Measurements from ENCODE around the gene RASSF7.
A peak's percentile ranks its signal among the peaks of the same experiment; 100 is the strongest.

The RASSF7 gene

DNA sequence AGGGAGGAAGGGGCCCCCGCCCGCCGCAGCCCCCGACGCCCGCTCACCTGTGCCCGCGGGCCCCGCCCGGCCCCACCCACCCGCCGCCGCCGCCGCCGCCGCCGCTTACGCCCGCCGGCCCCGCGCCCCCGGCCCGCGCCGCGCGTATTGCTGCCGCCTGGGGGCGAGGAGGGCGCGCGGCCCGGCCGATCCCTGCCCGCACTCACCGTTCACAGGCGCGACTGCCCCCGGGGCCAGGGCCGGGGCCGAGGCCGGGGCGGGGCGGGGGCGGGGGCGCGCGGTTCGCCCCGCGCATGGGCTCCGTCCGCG, 25.6 kb upstream of the RASSF7 start:
- Histone ChIP-seq H3K27ac (ENCODE audit: low read length) (no peak overlapping the region), H3K4me3 (ENCODE audit: low read length) (peak overlapping the region; percentile 71; the same call in 1 of the 2 replicates), H3K4me1 (ENCODE audit: insufficient read depth, low read length) (peaks cover 5% of the 10 kb centered on the region; the same call in 1 of the 2 replicates), H3K9me3 (ENCODE audit: insufficient read depth, low read depth, low read length) (no peaks in the 10 kb centered on the region), H3K36me3 (ENCODE audit: insufficient read depth, low read depth, low read length) (peaks cover 18% of the 10 kb centered on the region; the same call in 1 of the 2 replicates), H3K9ac (ENCODE audit: low read depth, low read length) (no peak overlapping the region), H3K27me3 (ENCODE audit: insufficient read depth, low read length) (peaks cover 30% of the 10 kb centered on the region)

DNA sequence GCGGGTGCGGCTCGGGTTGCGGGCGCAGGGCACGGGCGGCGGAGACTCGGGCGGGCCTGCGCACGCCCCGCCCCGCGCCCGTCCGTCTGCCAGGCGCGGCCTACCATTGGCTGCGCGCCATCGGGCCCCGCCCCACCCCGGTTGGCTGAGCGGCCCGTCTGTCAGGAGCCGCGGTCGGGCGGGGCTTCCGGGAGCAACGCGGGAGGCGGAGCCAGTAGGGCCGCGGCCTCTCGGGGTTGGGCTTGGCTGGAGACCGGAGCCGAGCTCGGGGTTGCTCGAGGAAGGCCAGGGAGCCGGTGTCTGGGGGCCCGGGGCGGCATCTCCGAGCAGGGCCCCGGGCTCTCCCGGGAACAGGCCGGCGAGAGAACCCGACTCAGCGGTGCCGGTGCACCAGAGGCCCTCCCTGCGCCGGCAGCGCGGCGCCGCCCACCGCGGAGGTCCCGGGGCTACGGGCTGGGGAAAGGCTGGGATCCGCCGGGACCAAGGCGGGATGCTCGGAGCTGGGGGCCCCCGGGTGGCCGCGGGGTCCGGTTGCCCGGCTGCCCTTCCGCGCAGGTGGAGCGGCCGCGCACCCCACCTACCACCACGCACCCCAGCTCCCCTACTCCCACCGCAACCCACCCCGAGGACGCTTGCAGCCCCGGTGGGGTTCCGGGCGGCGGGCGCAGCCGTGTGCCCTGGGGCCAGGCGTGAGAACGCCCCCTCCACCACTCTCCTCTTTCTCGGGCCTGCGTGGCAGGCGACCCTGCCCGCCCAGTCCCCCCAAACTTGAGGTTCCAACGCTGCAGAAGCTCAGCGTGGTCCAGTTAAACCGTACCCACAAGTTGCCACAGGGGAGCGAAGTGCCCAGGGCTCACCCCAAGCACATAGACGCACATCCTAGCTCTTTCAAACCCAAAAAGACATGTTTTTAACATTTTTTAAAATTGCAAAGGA, 25.0 kb upstream of the RASSF7 start, which contains the start of gene HRAS:
Gene HRAS (minus strand): TSS at position 58 of the 936 bp plus-strand sequence.
- no peak within 1 kb of the TSS for H3K27ac ChIP-seq (ENCODE audit: low read length)
- H3K4me1 ChIP-seq (ENCODE audit: insufficient read depth, low read length), result peaks cover 5% of the 10 kb centered on the region; the same call in 1 of the 2 replicates
- peak within 1 kb of the TSS; percentile 69 for H3K9ac ChIP-seq (ENCODE audit: low read depth, low read length)

DNA sequence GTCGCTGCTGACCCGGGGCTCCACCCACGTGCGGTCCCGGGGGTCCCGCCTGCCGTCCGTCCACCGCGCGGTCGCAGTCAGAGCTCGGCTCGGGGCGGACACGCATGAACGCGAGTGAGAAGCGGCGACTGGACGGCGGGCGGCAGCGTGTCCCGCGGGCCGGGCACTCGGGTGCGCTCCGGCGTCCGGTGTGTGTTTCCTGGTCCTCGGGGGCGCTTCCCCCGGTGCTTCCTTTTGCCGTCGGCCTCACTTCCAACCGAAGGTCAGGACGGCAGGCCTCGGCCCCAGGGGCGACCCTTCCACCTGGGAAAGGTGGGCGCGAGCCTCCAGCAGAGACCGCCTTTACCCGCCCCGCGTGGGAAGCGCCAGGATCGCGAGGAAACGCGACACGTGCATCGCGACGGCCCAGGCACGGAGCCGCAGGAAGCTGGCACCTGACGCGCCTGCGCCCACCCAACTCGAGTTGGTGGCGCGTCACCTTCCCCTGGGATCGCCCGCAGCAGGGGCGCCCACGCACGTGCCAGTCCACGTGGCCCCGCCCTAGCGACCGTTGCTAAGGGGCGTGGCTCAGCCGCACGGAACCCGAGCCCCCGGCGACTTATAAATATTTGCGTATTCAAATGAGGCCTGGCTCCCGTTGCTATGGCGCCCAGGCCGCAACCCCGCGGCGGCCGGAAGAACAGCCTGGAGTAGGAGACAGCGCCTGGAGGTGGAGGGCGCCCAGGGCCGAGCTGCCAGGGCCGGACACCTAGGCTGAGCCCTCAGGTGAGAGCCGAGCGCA, 23.7 kb upstream of the RASSF7 start, which contains the start of gene LRRC56:
Gene LRRC56 (plus strand): TSS at position 687 of the 781 bp plus-strand sequence. CDS start 3,158 bp downstream, outside the sequence.
- H3K9ac ChIP-seq (ENCODE audit: low read depth, low read length), result no peak within 1 kb of the TSS
- H3K27ac ChIP-seq (ENCODE audit: low read length), result no peak within 1 kb of the TSS
- H3K27me3 ChIP-seq (ENCODE audit: insufficient read depth, low read length), result peaks cover 30% of the 10 kb centered on the region
- H3K4me1 ChIP-seq (ENCODE audit: insufficient read depth, low read length), result peaks cover 5% of the 10 kb centered on the region; the same call in 1 of the 2 replicates
- H3K9me3 ChIP-seq (ENCODE audit: insufficient read depth, low read depth, low read length), result no peaks in the 10 kb centered on the region
- H3K4me3 ChIP-seq (ENCODE audit: low read length), result peak within 1 kb of the TSS; percentile 55; the same call in 1 of the 2 replicates
- H3K36me3 ChIP-seq (ENCODE audit: insufficient read depth, low read depth, low read length), result peaks cover 10% of the 10 kb centered on the region; the same call in 1 of the 2 replicates

More for the DNA sequence above, 25.0 kb upstream of the RASSF7 start, which contains the start of gene HRAS:
- Histone ChIP-seq H3K4me3 (ENCODE audit: low read length) (peak within 1 kb of the TSS; percentile 72), H3K36me3 (ENCODE audit: insufficient read depth, low read depth, low read length) (peaks cover 18% of the 10 kb centered on the region; the same call in 1 of the 2 replicates), H3K9me3 (ENCODE audit: insufficient read depth, low read depth, low read length) (no peaks in the 10 kb centered on the region), H3K27me3 (ENCODE audit: insufficient read depth, low read length) (peaks cover 30% of the 10 kb centered on the region)

DNA sequence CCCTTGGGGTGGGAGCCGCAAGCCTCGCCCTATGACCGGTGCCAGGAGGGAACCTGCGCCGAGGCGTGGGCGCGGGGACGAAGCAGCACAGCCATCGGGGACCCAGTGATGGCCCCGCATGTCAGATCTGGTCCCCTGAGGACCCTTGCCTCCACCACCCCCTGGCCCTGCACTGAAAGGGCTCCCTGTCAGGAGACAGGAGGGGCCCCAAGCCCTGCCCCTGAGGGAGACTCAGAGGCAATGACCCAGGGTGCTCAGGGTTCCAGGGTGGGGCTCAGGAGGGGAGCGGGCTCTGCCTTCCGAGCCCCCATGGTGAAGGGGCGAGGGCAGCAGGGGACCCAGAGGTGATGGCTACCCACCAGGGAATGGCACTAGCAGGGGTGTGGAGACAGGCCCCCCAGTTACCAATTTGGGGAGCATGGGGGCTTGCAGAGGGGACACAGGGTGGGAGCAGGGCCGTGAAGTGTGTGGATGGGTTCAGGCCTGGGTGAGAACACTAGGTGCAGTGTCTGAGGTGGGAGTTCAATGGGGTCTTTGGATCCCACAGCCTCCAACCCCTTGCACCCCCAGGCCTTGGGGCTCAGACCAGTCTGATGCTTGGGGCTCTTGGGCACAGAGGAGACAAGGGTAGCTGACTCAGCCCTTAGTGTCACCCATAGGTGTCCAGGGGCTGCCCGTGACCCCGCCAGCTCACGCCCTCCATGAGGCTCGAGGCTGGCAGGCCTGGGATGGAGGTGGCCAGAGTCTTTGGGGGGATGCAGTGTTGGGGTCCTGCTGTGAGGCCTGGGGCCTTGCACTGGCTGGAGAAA, 22.9 kb upstream of the RASSF7 start:
- no peak overlapping the region for H3K27ac ChIP-seq (ENCODE audit: low read length)
- H3K4me1 ChIP-seq (ENCODE audit: insufficient read depth, low read length), result peaks cover 5% of the 10 kb centered on the region; the same call in 1 of the 2 replicates
- H3K9me3 ChIP-seq (ENCODE audit: insufficient read depth, low read depth, low read length), result no peaks in the 10 kb centered on the region
- H3K36me3 ChIP-seq (ENCODE audit: insufficient read depth, low read depth, low read length), result peaks cover 2% of the 10 kb centered on the region; the same call in 1 of the 2 replicates
- H3K9ac ChIP-seq (ENCODE audit: low read depth, low read length), result no peak overlapping the region
- H3K4me3 ChIP-seq (ENCODE audit: low read length), result peak overlapping the region; percentile 55; the same call in 1 of the 2 replicates
- peaks cover 30% of the 10 kb centered on the region for H3K27me3 ChIP-seq (ENCODE audit: insufficient read depth, low read length)

DNA sequence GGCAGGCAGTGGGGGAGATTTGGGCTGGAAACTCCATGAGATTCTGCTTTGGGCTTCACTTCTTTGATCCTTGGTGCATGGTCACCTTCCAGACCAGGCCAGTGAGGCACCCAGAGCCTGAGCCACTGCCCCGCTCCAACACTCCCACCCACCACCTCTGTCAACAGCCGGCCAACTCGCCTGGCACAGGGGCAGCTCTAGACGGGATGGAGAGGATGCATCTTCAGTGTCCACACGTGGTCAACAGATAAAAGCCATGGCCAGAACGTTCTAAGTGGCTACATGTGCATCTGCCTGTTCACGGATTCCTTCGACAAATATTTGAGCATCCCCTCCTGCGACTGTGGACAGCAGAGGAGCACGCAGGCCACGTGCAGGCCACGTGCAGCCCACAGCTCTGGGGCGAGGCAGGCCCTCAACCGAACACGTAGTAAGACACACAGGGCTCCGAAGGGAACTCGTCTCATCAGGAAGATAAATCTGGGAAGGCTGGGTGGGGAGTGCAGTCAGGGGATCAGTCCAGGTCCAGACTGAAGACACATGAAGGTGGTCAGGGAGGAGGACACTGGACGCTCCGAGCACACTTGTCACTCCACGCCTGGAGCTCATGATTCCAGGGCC, 22.2 kb upstream of the RASSF7 start:
- H3K9ac ChIP-seq (ENCODE audit: low read depth, low read length), result no peak overlapping the region
- no peaks in the 10 kb centered on the region for H3K9me3 ChIP-seq (ENCODE audit: insufficient read depth, low read depth, low read length)
- H3K27me3 ChIP-seq (ENCODE audit: insufficient read depth, low read length), result peaks cover 30% of the 10 kb centered on the region
- H3K4me3 ChIP-seq (ENCODE audit: low read length), result no peak overlapping the region
- H3K36me3 ChIP-seq (ENCODE audit: insufficient read depth, low read depth, low read length), result no peaks in the 10 kb centered on the region
- no peak overlapping the region for H3K27ac ChIP-seq (ENCODE audit: low read length)
- peaks cover 5% of the 10 kb centered on the region; the same call in 1 of the 2 replicates for H3K4me1 ChIP-seq (ENCODE audit: insufficient read depth, low read length)

- H3K9me3 ChIP-seq (ENCODE audit: insufficient read depth, low read depth, low read length), result no peaks in the 10 kb centered on the region
- H3K4me1 ChIP-seq (ENCODE audit: insufficient read depth, low read length), result peaks cover 5% of the 10 kb centered on the region; the same call in 1 of the 2 replicates
- H3K27ac ChIP-seq (ENCODE audit: low read length), result no peak overlapping the region
- peaks cover 30% of the 10 kb centered on the region for H3K27me3 ChIP-seq (ENCODE audit: insufficient read depth, low read length)
- no peak overlapping the region for H3K9ac ChIP-seq (ENCODE audit: low read depth, low read length)
- no peaks in the 10 kb centered on the region for H3K36me3 ChIP-seq (ENCODE audit: insufficient read depth, low read depth, low read length)
- no peak overlapping the region for H3K4me3 ChIP-seq (ENCODE audit: low read length)
Measured at GRCh38 chr11:539971-540481, 20.7 kb upstream of the RASSF7 start.

GRCh38 chr11:540583-541432, 20.0 kb upstream of the RASSF7 start:
- Histone ChIP-seq H3K9ac (ENCODE audit: low read depth, low read length) (no peak overlapping the region), H3K27me3 (ENCODE audit: insufficient read depth, low read length) (peaks cover 30% of the 10 kb centered on the region), H3K9me3 (ENCODE audit: insufficient read depth, low read depth, low read length) (no peaks in the 10 kb centered on the region), H3K4me3 (ENCODE audit: low read length) (no peak overlapping the region), H3K36me3 (ENCODE audit: insufficient read depth, low read depth, low read length) (no peaks in the 10 kb centered on the region), H3K4me1 (ENCODE audit: insufficient read depth, low read length) (peaks cover 5% of the 10 kb centered on the region; the same call in 1 of the 2 replicates), H3K27ac (ENCODE audit: low read length) (no peak overlapping the region)

DNA sequence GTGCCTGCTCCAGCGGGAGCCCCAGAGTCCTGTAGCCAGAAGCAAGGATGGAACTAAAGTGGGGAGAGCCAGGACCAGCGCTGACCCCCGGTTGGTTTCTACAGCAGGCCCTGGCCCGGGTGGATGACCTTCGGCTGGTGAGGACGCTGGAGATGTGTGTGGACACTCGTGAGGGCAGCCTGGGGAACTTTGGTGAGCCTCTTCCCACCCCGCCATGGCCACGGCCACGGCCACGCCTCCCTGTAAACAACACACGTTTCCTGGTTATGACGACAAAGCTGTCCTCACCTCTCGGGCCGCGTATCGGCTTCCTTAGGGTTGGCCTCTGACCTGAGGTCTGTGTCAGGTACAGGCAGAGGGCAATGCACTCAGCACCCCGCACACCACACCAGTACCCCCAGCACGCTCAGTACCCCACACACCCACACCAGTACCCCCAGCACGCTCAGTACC, 19.3 kb upstream of the RASSF7 start:
- no peaks in the 10 kb centered on the region for H3K9me3 ChIP-seq (ENCODE audit: insufficient read depth, low read depth, low read length)
- H3K27ac ChIP-seq (ENCODE audit: low read length), result no peak overlapping the region
- H3K27me3 ChIP-seq (ENCODE audit: insufficient read depth, low read length), result peaks cover 24% of the 10 kb centered on the region
- no peak overlapping the region for H3K4me3 ChIP-seq (ENCODE audit: low read length)
- no peaks in the 10 kb centered on the region for H3K36me3 ChIP-seq (ENCODE audit: insufficient read depth, low read depth, low read length)
- no peak overlapping the region for H3K9ac ChIP-seq (ENCODE audit: low read depth, low read length)
- H3K4me1 ChIP-seq (ENCODE audit: insufficient read depth, low read length), result peaks cover 5% of the 10 kb centered on the region; the same call in 1 of the 2 replicates

- Histone ChIP-seq H3K27ac (ENCODE audit: low read length) (no peak overlapping the region), H3K4me1 (ENCODE audit: insufficient read depth, low read length) (no peaks in the 10 kb centered on the region), H3K9ac (ENCODE audit: low read depth, low read length) (no peak overlapping the region), H3K9me3 (ENCODE audit: insufficient read depth, low read depth, low read length) (no peaks in the 10 kb centered on the region), H3K4me3 (ENCODE audit: low read length) (no peak overlapping the region), H3K36me3 (ENCODE audit: insufficient read depth, low read depth, low read length) (no peaks in the 10 kb centered on the region), H3K27me3 (ENCODE audit: insufficient read depth, low read length) (no peaks in the 10 kb centered on the region)
Measured at GRCh38 chr11:544817-545166, 16.0 kb upstream of the RASSF7 start.

DNA sequence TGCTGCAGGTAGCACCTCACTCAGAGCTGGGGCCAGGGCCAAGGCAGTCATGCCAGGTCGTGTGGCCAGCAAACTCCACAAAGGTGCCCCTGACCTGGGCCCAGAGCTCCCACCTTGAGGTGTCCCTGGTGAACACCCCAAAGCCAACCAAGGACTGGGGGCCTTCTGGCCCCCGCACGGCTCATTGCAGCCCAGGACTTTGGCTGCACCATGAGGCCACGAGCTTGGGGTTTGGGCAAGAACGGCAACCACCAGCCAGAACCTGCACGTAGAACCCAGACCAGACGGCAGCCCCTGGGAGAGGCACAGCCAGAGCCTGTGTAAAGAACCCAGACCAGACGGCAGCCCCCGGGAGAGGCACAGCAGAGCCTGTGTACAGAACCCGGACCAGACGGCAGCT, 15.6 kb upstream of the RASSF7 start:
- H3K27ac ChIP-seq (ENCODE audit: low read length), result no peak overlapping the region
- no peaks in the 10 kb centered on the region for H3K36me3 ChIP-seq (ENCODE audit: insufficient read depth, low read depth, low read length)
- H3K27me3 ChIP-seq (ENCODE audit: insufficient read depth, low read length), result no peaks in the 10 kb centered on the region
- no peak overlapping the region for H3K9ac ChIP-seq (ENCODE audit: low read depth, low read length)
- no peaks in the 10 kb centered on the region for H3K4me1 ChIP-seq (ENCODE audit: insufficient read depth, low read length)
- H3K4me3 ChIP-seq (ENCODE audit: low read length), result no peak overlapping the region
- no peaks in the 10 kb centered on the region for H3K9me3 ChIP-seq (ENCODE audit: insufficient read depth, low read depth, low read length)
